ENCODE measurements around the gene SIX6.

SIX6 gene

DNA sequence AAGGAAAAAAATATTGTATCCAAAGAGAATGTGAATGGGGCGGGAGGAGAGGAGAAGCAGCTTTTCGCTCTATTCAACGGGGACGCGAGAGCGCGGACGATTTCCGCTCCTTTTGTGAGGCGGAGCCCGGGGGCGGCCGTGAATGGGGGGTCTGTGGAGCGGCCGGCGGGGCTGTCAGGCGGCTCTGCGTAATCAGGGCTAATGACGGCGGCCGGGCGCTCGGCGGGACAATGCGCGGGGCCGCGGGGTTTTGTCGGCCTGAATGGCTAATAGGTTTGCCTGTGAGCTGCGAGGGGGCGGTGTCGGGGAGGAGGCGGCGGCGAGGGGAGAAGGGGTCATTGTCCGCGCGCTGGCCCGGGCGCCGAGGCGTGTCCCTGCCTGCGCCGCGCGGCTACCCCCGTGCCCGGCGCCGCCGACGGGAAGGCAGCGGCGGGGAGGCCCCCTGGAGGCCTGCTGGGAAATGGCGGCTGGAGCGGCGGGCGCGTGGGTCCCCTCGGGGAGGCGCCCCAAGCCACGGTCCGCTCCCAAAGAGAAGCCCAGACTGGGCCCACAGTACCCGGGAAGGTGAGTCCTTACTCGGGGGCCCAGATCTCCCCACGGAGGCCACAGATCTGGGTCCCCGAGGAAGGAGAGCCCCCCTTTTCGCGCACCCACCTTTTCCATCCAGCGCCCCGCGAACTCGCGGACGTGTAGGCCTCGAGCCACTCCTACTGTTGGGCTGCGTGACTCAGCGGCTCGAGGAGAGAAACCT is 6.0 kb downstream of the SIX6 start:
- peak; percentile 73 for DNase-seq

DNA sequence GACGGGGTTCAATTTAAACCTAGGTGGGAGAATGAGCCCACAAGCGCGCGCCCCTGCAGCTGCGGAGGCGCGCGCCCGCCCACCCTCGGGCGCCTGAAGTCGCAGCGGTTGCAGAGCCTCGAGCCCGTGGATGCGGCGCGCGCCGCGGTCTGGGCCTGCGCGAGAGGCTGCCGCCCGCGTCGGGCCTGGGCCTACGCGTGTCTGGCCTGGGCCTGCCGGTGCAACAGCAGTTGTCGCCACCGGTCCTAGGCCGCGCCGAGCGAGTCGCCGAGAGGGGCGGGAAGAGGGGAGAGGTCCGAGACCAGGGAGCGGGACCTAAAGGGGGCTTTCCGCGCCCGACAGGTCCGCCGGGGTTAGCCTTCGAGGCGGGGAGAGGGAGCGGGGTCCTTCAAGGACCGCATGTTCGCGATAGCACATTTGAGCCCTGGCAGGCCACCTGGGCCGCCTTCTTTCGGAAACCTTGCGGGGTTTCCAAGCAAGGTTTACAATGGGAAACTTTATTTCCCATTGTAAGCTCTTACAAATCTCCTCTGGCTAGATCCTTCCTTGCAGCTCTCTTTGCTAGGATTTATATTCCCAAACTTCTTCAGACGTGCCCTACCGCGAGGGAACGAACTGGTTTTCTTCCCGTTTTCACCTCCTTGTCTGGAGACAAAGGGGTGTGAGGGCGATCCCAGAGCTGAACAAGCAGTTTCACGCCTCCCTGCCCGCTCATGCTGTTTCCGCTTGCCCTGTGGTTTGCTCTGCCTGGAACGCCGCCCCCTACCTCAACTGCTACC is 6.8 kb downstream of the SIX6 start:
- no peak for DNase-seq

DNA sequence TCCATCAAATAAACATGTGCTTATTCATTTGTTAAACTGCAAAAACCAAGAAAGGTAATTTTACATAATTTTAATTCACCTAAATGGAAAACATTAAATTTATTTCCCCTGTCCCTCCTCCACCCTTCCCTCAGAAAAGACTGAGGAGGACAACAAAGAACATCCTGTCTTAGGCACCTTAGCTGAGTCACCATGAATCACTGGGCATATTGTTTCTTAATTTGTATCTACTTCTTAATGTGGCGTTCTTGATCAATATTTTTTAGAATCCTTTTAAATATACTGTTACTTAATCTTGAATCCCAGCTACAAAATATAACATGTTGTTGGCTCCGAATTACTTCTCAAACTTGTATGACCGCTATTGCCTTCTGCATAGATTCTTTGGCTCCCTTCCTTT is 23.5 kb downstream of the SIX6 start:
- DNase-seq = no peak

DNA sequence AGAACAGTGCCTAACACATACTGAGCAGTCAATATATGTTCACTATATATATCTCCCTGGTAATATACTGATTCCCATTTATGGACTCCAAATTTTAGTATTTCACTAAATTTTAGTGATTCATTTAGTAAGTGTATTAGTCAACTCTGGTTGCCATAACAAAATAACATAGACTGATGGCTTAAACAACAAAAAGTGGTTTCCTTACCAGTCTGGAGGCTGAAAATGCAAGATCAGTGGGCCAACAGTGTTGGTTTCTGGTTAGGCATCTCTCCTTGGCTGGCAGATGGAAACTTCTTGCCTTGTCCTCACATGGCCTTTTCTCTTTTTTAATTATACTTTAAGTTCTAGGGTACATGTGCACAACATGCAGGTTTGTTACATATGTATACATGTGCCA is 28.7 kb downstream of the SIX6 start:
- DNase-seq = no peak

DNA sequence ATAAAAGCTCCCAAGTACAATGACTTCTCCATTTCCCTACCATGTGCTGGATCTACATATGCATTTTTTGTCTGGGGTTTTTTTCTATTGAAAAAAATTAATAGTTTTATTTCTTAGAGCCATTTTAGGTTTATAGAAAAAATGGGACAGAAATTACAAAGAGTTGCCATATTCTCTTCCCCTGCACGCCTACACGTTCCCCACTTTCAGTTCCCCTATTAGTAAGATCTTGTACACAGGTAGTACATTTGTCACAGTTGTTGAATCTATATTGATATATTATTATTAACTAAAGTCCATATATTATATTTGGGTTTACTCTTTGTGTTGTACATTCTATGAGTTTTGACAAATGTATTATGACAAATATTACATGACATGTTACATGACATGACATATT is 35.7 kb downstream of the SIX6 start:
- no peak for DNase-seq

DNA sequence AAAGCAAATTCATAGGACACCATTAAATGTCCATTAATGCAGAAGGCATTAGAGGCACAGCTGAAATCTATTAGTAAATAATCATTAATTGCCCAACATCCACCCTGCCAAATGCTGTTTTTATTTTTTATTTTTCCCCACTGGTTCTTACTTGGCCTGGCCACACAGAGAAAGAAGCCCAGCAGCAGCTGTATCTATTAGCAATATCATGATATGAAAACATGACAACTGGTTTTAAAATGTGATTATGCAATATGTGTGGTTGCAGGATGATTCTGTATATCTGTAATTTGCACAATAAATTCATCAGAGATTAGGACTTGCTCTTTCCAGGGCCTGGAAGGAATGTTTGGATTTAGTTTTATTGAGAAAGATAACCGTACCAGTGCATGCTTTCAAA is 44.9 kb downstream of the SIX6 start:
- no peak for DNase-seq

DNA sequence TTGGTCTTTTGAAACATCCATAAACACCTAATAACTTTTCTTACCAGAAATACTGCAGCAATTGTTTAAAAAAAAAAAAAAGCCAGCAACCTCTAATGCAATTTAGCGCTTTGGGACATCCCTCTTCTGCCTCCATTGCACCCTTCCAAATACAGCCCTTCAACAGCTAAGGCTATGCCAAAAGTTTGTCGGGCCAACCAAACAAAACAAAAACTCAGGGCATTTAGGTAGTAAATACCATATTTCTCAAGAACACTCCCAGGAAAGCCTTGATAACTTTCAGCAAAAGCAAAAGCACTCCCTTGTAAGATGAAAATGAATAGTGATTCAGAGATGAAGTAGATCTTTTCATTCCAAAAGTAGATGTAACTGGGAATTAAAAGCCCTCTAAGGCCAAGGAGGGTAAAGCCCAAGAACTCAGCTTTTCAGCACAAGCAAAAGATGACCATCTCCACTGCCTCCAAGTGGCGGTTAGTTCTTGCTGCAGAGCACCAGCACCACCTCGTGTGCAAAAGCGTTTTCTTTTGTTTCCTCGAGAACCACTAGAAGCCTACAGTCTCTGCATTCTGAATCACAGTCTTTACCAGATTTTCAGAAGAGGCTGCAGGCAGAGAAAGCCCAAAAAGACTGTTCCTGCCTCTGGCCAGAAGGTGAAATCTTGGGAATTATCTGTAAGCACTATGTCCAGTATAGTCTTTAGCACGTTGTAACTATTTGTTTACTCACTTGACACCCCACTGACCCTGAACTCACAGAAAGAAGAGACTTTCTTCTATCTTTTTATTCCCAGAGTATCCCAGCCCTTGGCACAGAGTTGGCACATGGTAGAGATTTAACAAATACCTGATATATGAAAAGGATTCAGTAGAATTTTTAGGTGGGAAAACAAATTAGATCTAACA is 53.1 kb downstream of the SIX6 start:
- DNase-seq = peak; percentile 64

All from NCI-H2171 treated with DMSO at 0.1 percent for 48 hours (cell line).